ENCODE measurements around the gene CSKMT.
"Not testable (repeated sequence)": the region's sequence is repeated elsewhere in the genome, so short reads cannot be mapped to it uniquely, and the experiment has no call there.

CSKMT gene

DNA sequence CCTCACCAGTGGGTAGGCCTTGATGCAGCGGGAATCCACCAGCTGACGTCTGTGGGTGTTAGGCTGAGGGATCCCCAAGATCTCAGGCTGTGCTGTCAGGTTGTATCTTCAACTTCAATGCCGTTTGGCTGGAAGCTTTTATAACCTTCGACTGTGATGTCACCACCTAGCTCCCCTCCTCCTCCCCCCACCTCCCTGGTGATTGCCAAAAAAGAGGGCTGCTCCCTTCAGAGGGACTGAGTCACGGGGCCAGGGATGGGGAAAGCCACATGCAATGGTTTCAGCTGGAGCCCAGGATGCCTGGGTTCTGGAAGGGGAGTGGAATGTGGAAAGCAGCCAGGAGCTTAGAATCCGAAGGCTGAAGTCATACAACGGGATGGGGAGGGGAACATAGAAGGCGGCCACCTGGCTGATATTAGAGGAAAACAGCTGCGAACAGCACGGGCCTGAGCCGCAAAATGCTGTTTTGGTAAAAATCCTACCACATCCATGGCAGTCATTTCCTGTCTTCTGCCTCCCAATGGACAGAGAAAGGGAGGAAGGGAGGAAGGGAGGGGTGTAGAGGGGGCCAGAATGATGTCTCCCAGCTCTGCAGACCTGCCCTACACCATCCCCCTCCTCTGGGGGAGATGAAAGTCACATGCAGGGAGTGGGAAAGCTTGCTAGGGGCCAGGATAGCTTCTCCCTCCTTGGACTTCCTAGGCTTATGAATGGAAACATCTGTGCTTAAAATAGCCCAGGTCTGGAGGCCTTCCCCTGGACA is 24.5 kb downstream of the CSKMT start, which contains the start of gene LRRN4CL:
TSS of gene LRRN4CL (minus strand) at position 110 of the 763 bp plus-strand sequence. CDS start 1,022 bp downstream, outside the sequence.
- DNase-seq, result no peak

DNA sequence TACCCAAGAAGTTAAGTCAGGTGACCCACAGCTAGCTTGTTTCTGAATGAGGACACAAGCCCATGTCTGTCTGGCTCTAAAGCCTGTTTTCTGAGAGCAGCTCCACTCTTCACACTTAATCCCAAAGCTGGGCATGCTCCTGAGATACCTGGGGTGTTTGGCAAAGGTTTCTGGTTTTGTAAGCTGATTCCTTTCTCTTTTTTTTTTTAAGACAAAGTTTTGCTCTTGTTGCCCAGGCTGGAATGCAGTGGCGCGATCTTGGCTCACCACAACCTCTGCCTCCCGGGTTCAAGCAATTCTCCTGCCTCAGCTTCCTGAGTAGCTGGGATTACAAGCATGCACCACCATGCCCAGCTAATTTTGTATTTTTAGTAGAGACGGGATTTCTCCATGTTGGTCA is 28.5 kb downstream of the CSKMT start:
- DNase-seq, result not testable (repeated sequence)

DNA sequence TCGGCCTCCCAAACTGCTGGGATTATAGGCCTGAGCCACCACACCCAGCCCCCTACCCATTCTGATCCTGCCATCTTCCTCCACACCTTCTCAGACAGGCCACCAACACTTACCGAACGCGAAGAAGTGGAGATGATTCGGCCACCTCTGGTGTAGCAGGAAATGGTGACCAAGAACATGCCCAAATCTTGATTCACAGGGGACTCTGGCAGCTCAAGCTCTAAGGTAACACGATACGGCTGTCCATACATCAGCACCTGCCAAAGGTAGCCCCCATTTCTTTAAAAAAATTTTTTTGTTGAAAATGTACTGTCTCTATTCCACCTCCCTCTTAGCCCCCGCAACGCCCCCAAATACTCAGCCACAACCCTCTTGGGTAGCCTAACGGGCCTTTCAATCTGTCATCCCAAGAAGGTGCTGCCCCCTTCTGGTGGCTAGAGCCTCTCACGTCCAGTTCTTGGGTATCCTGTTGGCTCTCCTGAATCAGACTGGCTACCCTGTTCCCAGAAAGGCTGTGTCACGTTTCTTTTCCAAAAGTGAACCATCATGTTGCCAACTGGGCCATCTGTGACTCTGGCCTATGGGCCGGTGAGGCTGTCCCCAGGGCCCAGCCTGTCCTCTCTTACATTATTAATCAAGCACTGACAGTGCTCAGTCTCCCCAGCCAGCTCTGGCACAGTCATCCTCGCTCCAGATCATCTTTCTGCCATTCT is 29.5 kb downstream of the CSKMT start:
- DNase-seq, result peak; percentile 78

DNA sequence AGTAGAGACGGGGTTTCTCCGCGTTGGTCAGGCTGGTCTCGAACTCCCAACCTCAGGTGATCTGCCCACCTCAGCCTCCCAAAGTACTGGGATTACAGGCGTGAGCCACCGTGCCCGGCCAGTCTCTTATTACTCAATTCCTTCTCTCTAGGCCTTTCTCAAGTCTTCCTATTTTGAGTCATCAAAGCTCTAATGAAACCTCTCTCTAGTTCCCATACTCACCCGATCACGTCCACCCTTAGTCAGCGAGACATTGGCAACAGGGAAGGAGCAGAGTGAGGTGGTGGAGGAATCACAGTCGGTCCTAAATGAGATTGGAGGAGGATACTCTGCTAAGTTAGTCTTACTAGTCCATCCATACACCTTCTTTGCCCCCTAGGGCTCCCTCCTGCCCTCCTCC is 37.1 kb downstream of the CSKMT start:
- no peak for DNase-seq

DNA sequence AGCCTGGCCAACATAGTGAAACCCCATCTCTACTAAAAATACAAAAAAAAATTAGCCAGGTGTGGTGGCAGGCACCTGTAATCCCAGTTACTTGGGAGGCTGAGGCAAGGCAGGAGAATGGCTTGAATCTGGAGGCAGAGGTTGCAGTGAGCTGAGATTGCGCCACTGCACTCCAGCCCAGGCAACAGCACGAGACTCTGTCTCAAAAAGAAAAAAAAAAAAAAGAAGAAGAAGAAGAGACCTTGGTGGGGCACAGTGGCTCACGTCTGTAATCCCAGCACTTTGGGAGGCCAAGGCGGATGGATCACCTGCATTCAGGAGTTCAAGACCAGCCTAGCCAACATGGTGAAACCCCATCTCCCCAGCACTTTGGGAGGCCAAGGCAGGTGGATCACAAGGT is 38.8 kb downstream of the CSKMT start:
- not testable (repeated sequence) for DNase-seq

DNA sequence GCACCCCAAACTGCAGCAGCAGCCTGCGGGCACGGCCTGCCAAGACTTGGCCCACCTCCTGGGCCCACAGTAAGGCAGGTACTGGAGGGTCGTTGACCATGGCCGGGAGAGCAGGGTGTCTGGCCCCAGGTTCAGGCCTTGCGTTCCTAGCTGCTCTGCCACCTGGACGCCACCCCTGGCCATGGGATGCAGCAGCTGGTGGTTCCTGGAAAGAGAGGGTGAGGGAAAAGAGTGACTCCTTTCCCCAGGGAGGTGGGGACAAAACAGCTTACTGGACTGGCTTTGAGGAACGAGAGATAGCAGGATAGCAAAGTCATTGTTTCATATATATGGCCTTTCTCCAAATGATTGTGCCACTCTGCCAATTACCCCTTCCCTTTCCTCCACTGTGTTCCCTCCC is 40.3 kb downstream of the CSKMT start:
- no peak for DNase-seq

DNA sequence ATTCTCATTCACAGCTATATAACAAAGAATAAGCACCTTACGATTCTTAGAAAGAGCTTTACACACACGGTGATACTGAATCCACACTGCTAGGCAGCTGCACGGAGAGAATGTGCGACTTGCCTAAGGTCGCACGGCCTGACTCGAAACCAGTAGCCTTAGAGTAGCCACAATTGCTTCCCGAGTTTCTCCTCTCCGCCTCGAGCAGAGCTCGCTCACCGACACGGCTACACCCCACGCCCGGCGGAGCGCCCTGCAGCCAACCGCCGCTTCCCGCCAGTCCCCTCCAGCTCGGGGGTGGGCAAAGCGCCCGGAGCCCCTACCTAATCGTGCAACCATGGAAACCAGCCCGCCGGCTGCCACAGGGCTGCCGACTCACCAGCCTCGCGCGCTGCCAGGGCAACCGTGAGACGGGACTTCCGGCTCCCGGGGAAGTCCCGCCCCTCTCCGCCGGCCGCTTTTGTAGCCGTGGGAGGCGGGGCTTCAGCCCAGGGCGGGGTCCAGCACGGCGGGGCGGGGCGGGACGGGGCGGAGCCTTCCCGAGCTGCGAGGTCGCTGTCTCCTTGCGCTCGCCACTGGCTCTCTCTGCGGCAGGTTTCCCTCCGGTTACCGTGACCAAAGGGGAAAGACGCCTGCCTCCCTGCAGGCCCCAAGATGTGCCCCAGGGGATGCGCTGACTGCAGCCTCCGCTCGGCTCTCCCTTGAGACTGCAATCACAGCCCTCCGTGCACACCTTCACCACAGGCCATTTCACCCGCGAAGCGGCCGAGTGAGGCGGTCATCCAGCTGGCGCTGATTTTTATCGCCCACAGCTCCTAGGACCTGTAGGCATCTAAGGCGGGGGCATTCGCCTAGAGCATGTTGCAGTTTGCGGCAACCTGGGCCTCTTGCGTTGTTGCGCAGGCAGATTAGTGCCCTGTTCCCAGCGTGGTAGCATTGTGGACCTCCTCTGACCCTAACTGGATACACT is 41.1 kb downstream of the CSKMT start:
- peak; percentile 95 for DNase-seq

DNA sequence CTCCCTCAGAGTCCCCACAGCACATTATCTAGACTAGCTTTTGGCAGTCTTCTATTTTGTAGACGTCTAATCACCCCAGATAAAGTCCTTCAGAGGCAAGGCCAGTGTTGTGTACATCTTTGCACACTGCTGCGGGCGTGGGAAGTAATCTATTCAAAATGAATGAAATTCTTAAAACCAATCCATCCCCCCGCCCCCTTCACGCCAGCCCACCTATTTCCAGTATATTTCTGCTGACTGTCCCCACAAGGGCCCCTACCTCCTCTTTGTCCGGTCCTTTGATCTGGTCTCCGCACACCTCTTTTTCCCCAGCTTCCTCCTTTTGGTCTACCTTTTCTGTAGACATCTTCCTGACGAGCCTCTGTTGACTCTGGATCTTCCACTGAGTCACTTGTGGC is 41.7 kb downstream of the CSKMT start:
- DNase-seq, result no peak

DNA sequence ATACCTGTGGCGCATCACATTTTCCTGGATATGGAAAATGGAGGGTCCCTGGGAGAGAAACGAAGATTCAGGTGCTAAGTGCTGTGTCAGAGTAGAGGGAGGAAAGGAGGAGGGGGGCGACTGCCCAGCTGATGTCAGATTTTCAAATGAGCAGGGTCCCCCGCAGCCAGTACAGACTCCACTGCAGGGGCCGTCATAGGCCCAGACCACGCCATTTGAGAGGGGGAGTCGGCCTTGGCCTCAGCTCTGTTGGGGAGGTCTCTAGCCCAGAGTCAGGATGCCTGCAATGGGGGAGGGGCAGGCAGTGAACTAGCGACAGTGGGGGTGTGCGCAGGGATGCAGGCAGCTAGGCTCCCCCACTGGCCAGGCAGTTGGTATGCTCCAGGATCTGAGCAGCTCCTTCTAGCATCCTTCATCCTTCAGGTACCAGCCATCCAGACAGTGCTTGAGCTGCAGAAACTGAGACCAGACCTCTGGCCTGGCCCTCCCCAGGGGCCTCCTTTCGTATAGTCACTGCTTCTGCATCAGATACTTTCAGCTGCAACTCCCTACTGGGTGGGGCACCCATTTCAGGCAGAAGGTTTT is 42.3 kb downstream of the CSKMT start, which contains the start of the genes BSCL2 and GNG3:
TSS of gene BSCL2 (minus strand) at position 148 of the 585 bp plus-strand sequence. CDS start 229 bp downstream, outside the sequence.
TSS of gene GNG3 (plus strand) at position 400 of the 585 bp plus-strand sequence. CDS start 620 bp downstream, outside the sequence.
- DNase-seq, result no peak

DNA sequence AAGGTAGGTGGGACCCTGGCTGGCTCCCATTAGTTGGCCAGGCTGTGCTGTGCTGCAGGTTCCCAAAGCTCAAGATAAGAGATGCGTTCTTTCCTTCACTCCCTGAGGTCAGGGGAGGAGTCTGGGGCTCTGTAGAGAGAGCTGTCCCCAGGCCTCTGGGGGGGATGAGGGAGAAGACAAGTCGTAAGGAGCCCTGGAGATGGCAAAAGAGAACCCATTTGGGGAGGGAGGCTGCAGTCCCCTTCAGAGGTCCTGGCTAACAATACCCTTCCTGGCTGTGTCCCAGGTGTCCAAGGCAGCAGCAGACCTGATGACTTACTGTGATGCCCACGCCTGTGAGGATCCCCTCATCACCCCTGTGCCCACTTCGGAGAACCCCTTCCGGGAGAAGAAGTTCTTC is 43.3 kb downstream of the CSKMT start:
- DNase-seq, result no peak

DNA sequence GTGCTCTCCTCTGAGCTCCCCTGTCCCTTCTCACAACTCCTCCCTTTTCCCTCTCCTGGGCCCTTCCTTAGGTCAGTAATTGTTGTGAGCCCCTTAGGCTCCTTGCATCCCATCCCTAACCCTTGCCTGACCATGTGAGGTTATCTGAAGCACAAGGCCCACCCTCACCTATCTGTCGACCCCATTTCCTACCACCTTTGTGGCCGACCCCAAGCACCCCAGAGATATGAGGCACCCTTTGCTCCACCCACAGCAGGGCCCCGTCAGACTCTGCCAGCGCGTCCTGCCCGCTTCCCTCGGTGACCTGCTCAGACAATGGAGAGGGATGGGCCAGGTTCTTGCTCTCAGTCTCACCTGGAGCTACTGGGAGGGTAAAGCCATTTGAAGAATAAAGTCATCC is 43.7 kb downstream of the CSKMT start:
- peak; percentile 44 for DNase-seq

DNA sequence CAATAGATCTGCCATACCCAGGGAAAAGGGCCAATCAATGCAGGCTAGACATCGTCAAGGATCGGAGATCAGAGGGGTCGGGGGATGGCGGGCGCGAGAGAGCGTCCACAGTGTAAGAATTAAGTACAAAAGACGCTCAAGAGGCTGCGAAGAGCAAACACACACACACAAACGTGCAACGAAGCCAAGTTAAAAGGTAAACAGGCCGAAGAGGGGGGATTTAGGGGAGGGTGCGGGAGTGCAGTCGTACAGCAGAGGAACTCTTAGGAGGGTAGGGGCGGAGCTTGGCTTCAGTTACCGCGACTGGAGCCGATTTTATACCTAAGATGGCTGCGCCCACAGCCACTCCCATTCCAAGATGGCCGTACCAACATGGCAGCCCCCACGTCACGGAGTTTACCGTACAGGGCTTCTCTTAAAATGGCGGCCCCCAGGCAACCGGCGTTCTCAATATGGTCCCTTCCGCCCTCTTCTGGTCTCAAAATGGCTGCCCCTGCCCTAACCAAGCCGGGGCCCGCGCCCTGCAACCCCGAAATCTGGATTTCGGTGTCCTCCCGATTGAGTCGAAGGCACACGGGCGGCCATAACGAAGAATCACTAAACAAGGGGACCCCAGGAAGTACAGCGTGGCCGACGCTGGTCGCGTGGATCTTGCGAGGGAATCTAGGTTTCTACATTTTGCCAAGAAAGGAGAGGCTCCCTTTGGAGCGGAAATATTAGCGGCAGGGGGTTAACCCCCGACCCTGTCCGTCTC is 44.3 kb downstream of the CSKMT start:
- DNase-seq, result peak; percentile 96

DNA sequence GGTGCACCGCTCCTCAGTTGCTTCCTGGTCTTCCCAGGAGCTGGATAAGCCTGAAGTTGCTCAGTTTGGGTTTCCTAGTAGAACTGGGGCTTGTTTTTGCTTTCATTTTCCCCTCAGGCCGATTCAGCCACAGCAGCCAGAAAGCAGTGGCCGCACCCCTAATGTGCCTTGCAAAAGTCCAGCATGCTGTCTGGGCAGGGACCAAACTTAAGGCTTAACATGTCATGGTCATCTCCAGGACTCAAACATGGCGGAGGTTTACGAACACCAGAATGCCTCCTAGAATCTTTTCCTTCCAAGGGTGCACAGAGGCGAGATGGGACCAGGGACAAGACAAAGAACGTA is 44.9 kb downstream of the CSKMT start:
- DNase-seq, result peak; percentile 21

DNA sequence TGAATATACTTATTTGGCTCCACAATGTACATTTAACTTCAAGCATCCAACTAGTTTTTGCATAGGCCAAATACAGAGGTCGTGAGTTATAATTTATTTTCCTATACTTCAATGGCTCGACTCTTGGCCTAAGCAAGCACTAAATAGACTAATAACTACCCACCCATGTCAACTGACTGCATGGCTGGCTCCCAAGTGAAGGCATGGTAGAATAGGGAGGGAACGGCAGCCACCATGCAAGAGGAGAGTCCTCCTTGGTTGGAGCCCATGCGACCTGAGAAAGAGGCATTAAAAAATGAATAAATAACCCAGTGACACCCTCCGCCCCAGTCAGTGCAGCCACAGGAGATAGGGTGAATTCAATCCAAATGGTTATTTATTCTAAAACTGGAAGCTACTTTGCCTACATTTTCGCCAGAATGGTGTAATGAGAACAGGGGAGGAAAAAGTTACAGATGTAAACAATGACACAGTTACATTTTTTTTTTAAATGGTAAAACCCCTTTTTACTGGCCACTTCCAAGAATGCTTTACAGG is 47.2 kb downstream of the CSKMT start:
- no peak for DNase-seq

DNA sequence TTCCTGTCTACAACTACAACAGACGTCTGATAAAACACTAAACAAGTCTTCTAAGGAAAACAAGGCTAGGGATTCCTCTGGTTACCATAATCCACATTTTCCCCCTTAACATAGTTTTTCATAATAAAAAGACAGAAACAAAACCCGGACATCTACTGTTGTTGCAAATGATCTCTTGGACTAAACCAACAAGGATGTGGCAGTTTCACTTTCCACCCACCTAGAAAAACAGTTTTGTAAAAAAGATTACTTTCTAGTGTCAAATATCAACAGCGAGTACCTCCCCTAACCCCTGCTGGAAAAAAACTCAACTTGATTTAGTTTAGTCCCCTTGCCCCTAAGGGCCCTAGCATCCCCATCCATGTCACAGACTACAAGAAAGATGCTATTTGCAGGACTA is 47.7 kb downstream of the CSKMT start:
- no peak for DNase-seq

DNA sequence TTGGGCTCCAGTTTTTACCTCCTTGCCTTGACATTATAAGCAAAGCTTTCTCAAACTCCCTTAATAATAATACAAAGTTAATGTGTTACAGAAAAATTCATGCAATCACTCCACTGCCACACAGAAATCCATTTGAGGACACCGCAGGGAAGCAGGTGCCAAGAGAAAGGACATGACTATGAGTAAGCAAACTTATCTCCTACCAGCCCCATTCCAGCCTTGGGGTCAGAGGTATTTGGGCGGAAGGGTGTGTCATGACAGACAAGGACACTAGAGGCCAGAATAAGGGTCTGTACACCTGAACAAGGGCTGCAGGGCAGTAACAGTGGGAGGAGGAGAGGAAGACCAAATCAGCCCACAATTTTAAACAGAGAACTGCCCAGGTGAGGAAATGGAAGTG is 48.2 kb downstream of the CSKMT start:
- DNase-seq, result no peak

DNA sequence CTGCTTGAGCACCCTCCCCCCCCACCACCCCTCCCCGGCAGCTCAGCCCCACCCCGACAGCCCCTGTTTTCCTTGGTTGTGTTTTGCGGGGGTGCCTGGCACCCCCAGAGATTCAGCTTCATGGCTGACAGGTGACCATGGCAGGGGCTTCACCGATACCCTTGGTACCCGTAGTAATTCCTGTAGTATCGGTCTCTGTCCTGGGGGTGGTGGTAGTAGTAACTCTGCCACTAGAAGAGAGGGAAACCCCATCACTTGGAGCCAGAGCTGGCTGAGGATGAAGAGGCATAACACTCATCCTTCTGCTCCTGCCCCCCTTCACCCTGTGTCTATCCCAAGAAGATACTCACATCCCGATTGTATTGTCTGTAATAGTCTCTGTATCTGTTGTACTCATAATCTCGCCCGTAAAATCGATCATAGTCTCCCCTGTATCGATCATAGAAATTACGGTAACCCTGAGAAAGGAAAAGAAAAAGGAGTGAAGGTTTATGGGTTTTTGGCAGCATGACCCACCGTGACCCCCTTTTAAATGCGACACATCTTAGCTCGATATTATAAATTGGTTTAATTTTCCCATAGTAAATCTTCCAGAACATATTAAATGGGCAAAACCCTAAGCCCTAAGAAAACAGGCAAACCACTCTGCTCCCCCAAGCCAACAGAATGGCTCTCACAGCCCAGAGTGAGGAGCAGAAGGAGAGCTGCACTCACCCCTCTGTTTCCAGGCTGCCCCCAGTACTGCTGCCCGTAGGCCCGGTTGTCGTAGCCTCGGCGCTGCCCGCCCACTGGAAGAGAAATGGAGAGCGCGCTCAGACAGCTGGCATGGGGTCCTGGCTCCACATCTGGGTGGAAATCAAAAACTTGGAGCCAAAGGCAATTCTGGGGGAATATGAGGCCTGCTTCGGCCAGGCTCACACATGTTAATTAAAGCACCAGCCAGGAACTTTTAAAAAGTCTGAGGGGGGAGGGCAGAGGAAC is 50.3 kb downstream of the CSKMT start:
- no peak for DNase-seq

DNA sequence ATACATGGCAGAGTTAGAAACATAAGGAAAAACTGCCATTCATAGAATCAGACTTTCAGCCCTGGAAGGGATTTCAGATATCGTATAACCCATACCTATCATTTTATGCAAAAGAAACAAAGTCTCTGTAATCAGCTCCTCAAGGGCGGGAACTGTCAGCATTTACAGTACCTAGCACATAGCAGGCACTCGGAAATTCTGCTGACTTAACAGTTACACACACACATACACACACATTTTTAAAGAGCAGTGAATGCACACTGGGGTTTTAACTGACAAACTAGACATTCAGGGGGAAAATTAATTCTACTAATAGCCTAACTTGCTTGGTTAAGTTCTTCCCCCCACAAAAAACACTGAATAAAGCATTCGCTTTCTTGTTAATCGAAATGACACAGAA is 51.1 kb downstream of the CSKMT start:
- no peak for DNase-seq

DNA sequence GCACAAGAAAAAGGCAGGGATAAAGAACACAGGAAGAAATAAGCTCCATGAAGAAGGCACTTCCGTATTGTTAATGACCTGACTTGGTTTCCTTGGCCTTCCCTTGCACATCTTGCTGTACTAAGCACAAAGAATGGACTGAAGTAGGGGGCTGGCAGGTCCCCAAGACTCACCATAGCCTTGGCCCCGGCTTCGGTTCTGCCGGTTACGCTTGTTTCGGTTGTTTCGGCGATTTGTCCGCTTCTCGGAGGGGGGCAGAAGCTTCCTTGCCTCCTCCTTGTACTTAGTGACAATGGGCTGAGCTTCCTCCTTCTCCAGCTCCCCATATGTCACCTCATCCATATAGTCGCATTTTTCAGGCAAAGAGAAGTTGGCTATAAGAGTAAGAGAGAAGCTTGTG is 51.7 kb downstream of the CSKMT start:
- DNase-seq, result no peak

All from activated CD4-positive, alpha-beta T cell treated with anti-CD3 and anti-CD28 coated beads, Interleukin-2, amount 50 U/mL, for 1 hour (primary cell).